ENCODE data around the gene NUDT13.

- TF ChIP-seq CTCF (IDR thresholded peaks at IDR 0.05) (no peak), POLR2A (IDR thresholded peaks at IDR 0.05) (peak in 1 of 2 donors; percentile 28)
Observed at GRCh38 chr10:73117976-73118743, 7.9 kb downstream of the NUDT13 start.

All from heart left ventricle (tissue), 13 donors.